Measurements from ENCODE around the gene TMEM51. TPM values are rescaled to one million over a fixed set of nuclear protein-coding genes. Genes with fewer than 3 reads are reported as not detected.

TMEM51 gene
- total RNA-seq, 1 donor from 2014 or later = 82.3 TPM

DNA sequence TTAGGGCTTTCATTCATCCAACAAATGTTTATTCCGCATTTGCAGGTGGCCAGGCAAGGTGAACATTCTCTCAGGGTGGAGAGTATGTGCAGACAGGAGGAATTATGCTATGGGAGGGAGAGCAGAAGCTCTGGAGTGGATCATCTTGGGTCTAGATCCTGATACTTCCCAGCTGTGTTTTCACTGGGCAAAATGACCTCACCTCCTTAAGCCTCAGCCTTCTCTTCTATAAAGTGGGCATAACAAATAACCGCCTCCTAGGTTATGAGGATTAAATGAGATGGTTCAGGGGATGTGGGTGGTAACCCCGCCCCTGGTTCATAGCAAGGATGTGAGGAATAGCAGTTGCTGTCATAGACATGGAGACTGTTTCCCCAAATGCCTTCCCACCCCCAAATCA, 1.7 kb upstream of the TMEM51 start:
- DNase-seq (ENCODE audit: low read depth) = no peak
- TF ChIP-seq, protein P1, sequence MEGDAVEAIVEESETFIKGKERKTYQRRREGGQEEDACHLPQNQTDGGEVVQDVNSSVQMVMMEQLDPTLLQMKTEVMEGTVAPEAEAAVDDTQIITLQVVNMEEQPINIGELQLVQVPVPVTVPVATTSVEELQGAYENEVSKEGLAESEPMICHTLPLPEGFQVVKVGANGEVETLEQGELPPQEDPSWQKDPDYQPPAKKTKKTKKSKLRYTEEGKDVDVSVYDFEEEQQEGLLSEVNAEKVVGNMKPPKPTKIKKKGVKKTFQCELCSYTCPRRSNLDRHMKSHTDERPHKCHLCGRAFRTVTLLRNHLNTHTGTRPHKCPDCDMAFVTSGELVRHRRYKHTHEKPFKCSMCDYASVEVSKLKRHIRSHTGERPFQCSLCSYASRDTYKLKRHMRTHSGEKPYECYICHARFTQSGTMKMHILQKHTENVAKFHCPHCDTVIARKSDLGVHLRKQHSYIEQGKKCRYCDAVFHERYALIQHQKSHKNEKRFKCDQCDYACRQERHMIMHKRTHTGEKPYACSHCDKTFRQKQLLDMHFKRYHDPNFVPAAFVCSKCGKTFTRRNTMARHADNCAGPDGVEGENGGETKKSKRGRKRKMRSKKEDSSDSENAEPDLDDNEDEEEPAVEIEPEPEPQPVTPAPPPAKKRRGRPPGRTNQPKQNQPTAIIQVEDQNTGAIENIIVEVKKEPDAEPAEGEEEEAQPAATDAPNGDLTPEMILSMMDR (IDR thresholded peaks at IDR 0.05; ENCODE audit: insufficient read depth, low read length, poor library complexity, severe bottlenecking) = no peak
- H3K4me3 ChIP-seq (ENCODE audit: low read depth, low read length) = peak overlapping the region; percentile 3

DNA sequence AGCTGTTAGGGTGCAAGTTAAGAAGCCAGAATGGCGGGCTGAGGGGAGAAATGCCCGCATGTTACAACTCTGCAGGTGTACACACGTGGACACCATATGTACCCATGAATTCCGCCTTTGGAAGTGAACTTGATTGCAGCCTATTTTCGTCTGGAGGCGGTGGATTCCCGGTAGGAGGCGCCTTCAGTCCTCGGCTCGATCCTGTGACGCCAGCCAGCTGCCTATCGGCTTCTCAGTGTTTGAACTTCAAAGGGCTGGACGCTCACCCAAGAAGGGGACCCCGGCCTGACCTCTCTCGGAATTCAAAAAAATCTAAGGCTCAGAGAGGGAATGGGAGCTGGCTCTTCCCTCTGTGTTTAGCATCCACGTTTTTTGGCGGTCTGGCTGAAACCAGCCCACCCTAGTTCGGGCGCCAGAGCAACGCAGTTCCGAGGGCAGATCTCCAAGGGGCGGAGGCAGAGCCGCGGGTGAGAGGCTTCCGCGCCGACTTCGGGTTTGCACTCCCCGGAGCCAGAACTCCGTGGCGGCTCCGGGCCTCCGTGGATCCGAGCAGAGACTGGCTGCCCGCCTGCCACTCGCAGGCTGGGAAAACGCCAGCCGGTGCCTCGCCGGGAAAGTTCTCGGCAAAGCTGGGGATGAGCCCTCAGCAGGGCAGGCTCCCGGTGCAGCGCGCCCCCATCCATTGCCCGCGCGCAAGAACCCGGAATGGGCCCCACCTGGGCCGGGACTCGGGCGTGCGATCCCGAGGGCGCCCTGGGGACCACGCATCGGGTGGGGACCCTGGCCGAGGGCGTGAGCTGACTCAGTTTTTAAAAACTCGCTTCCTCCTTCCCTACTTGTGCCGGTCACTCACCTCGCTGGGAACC, 996 bp upstream of the TMEM51 start:
- Histone ChIP-seq H3K4me3 (ENCODE audit: low read depth, low read length) (peak overlapping the region; percentile 75), H3K36me3 (ENCODE audit: control insufficient read depth, insufficient read depth, low read length) (peaks cover 1% of the 10 kb centered on the region), H3K27me3 (ENCODE audit: control insufficient read depth, insufficient read depth, low read length) (no peaks in the 10 kb centered on the region)
- TF ChIP-seq, protein P1 (IDR thresholded peaks at IDR 0.05; ENCODE audit: insufficient read depth, low read length, poor library complexity, severe bottlenecking) = peak; percentile 80
- DNase-seq (ENCODE audit: low read depth) = peak; percentile 72

More for the DNA sequence above, 1.7 kb upstream of the TMEM51 start:
- no peaks in the 10 kb centered on the region for H3K27me3 ChIP-seq (ENCODE audit: control insufficient read depth, insufficient read depth, low read length)
- peaks cover 1% of the 10 kb centered on the region for H3K36me3 ChIP-seq (ENCODE audit: control insufficient read depth, insufficient read depth, low read length)

DNA sequence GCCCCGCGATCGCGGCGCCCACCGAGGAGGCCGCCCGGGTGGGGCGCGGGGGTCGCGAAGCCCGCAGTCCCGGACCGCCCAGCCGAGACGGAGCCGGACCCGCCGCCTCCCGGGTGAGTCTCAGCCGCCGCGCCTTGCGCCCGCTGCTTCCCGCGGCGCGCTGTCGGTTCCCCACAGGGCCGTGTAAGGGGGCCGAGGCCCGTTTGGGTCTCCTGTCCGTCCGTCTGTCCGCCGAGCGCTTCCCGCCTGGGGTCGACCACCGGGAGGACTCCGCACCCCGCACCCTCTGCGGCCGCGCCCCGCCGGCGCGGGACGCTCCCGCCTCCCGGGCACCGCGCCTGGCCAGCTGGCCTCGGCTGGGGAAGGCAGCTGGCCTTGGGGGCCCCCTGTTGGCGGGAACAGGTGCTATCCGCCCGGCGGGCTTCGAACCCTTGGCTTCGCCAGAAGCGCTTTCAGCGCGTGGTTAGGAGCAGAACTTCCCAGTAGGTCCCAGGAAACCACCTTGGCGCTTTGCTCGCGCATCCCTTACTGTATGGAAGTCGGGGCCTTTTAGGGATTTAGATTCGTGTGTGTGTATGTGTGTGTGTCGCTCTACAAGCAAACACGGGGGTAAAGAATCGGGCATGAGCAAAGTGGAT, 414 bp downstream of the TMEM51 start:
- H3K36me3 ChIP-seq (ENCODE audit: control insufficient read depth, insufficient read depth, low read length) = peaks cover 1% of the 10 kb centered on the region
- peak overlapping the region; percentile 75 for H3K4me3 ChIP-seq (ENCODE audit: low read depth, low read length)
- no peak for DNase-seq (ENCODE audit: low read depth)
- H3K27me3 ChIP-seq (ENCODE audit: control insufficient read depth, insufficient read depth, low read length) = no peaks in the 10 kb centered on the region
- TF ChIP-seq, protein P1 (IDR thresholded peaks at IDR 0.05; ENCODE audit: insufficient read depth, low read length, poor library complexity, severe bottlenecking) = peak; percentile 74

DNA sequence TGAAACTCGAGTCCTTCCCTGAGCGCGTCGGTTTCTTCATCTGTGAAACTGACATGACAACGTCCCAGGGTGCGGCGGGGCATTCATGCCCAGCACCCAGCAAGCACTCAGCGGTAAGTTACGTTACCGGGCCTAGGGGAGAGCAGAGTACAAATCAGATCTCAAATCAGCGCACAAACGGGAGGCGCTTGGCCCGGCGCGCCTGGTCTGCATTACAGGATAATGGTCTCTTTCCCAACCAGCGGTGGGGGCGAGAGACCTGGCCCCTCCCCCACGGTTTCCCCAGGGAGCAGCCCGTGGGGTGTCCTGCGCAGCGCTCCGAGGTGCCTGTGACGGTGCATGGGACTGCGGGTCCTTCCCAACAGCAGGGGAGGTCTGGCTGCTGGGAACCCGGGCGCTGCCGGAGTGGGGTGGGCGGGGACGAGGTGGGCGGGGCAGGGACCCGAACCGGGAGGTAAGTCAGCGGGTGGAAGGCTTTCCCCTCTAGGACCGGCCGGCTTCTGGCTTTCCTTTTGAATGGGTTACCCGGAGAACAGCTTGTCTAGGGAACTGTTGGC, 1.0 kb downstream of the TMEM51 start:
- H3K4me3 ChIP-seq (ENCODE audit: low read depth, low read length) = peak overlapping the region; percentile 75
- no peak for DNase-seq (ENCODE audit: low read depth)
- TF ChIP-seq, protein P1 (IDR thresholded peaks at IDR 0.05; ENCODE audit: insufficient read depth, low read length, poor library complexity, severe bottlenecking) = no peak
- H3K27me3 ChIP-seq (ENCODE audit: control insufficient read depth, insufficient read depth, low read length) = no peaks in the 10 kb centered on the region
- H3K36me3 ChIP-seq (ENCODE audit: control insufficient read depth, insufficient read depth, low read length) = peaks cover 1% of the 10 kb centered on the region

DNA sequence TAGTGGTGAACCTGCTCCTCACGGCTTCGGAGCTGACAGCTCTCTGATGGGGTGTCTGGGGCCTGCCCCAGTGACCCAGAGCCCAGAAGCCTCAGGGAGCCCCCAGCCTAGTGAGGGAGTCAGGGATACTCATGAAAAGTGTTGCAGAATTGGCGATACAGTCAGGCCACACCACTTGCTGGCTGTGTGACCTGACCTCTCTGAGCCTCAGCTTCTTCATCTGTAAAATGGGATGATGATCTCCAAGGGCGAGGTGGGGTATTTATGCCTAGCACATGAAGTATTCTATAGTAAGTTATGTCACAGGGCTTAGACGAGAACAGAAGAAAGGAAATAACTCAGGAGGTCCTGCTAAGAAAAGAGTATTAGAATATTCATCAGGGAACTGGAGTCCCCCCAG, 1.6 kb downstream of the TMEM51 start:
- Histone ChIP-seq H3K36me3 (ENCODE audit: control insufficient read depth, insufficient read depth, low read length) (peaks cover 1% of the 10 kb centered on the region), H3K4me3 (ENCODE audit: low read depth, low read length) (peak overlapping the region; percentile 75), H3K27me3 (ENCODE audit: control insufficient read depth, insufficient read depth, low read length) (no peaks in the 10 kb centered on the region)
- TF ChIP-seq, protein P1 (IDR thresholded peaks at IDR 0.05; ENCODE audit: insufficient read depth, low read length, poor library complexity, severe bottlenecking) = no peak
- DNase-seq (ENCODE audit: low read depth) = no peak

Measured in kidney epithelial cell (primary cell).